GM21515 (cell line): Measurements from ENCODE around the gene ANKRD66.
"Not testable (repeated sequence)": the region's sequence is repeated elsewhere in the genome, so short reads cannot be mapped to it uniquely, and the experiment has no call there.

ENCODE experiments used
- ATAC-seq: cut with Tn5 transposase; IDR thresholded peaks from one replicate; pipeline ENCODE4 v1.9.1; 2021; ENCODE audit not compliant: unreplicated experiment

ANKRD66 gene

GRCh38 chr6:46746696-46747095 is at the start of gene ANKRD66:
Gene ANKRD66, plus strand, starts transcription at chr6:46746933. Its CDS starts 5,016 bp downstream, at chr6:46751949.
- no peak for ATAC-seq

GRCh38 chr6:46699970-46700369 is 46.8 kb upstream of the ANKRD66 start:
- no peak for ATAC-seq

GRCh38 chr6:46704562-46704961 is 42.2 kb upstream of the ANKRD66 start:
- ATAC-seq, result no peak

GRCh38 chr6:46706464-46706863 is 40.3 kb upstream of the ANKRD66 start:
- no peak for ATAC-seq

GRCh38 chr6:46711491-46711890 is 35.2 kb upstream of the ANKRD66 start:
- no peak for ATAC-seq

GRCh38 chr6:46715141-46715540 is 31.6 kb upstream of the ANKRD66 start:
- no peak for ATAC-seq

- ATAC-seq, result no peak
These were observed 27.6 kb upstream of the ANKRD66 start for GRCh38 chr6:46719099-46719498.

- ATAC-seq, result no peak
These were observed 26.3 kb upstream of the ANKRD66 start for GRCh38 chr6:46720401-46720800.

- ATAC-seq, result no peak
These were observed 16.9 kb upstream of the ANKRD66 start for GRCh38 chr6:46729787-46730326.

GRCh38 chr6:46730921-46731461 is 15.7 kb upstream of the ANKRD66 start:
- no peak for ATAC-seq

- no peak for ATAC-seq
These were observed 13.4 kb upstream of the ANKRD66 start for GRCh38 chr6:46733341-46733801.

- no peak for ATAC-seq
These were observed 11.6 kb upstream of the ANKRD66 start, which contains the start of gene PLA2G7 for GRCh38 chr6:46734867-46735719. Gene PLA2G7, minus strand, starts transcription at chr6:46735375. Its CDS starts 12,484 bp downstream, at chr6:46722891.

- ATAC-seq, result no peak
These were observed 11.1 kb upstream of the ANKRD66 start for GRCh38 chr6:46735720-46736031.

- no peak for ATAC-seq
These were observed 9.8 kb upstream of the ANKRD66 start for GRCh38 chr6:46736906-46737305.

GRCh38 chr6:46741482-46741881 is 5.3 kb upstream of the ANKRD66 start:
- ATAC-seq, result no peak

GRCh38 chr6:46741910-46742309 is 4.8 kb upstream of the ANKRD66 start:
- ATAC-seq, result no peak

GRCh38 chr6:46743425-46744158 is 3.1 kb upstream of the ANKRD66 start:
- no peak for ATAC-seq

GRCh38 chr6:46744159-46744725 is 2.5 kb upstream of the ANKRD66 start:
- not testable (repeated sequence) for ATAC-seq

- ATAC-seq, result no peak
These were observed 760 bp upstream of the ANKRD66 start for GRCh38 chr6:46745973-46746372.

- no peak for ATAC-seq
These were observed 2.3 kb downstream of the ANKRD66 start for GRCh38 chr6:46748940-46749503.

GRCh38 chr6:46749731-46750130 is 3.0 kb downstream of the ANKRD66 start:
- ATAC-seq, result no peak
